ENCODE measurements around the gene PCK2. TPM values are rescaled to one million over a fixed set of nuclear protein-coding genes. Genes with fewer than 3 reads are reported as not detected.

Gene PCK2
- total and polyA plus RNA-seq, 4 donors = 39.8 to 250 (median 221) TPM

DNA sequence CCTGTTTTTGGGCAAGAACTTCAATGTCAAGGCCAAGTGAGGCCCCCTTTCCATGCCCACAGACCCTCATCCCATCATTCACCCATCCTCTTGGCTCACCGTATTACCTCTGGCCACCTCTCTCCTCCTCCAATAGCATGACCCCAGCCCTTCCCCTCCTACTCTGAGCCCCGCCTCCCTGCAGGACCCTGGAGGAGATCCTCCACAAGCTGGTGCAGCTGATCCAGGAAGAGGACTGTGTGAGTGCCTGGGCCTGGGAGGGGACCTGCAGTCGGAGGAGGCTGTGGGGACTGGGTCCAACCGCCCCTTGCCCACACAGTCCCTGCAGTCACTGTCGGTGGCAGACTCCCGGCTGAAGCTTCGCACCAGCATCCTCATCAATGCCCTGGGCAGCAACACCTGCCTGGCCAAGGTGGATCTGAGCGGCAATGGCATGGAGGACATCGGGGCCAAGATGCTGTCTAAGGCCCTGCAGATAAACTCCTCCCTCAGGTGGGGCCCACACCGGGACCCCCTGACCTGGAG lies 35.1 kb upstream of the PCK2 start (continued):
- TF ChIP-seq, protein P1, sequence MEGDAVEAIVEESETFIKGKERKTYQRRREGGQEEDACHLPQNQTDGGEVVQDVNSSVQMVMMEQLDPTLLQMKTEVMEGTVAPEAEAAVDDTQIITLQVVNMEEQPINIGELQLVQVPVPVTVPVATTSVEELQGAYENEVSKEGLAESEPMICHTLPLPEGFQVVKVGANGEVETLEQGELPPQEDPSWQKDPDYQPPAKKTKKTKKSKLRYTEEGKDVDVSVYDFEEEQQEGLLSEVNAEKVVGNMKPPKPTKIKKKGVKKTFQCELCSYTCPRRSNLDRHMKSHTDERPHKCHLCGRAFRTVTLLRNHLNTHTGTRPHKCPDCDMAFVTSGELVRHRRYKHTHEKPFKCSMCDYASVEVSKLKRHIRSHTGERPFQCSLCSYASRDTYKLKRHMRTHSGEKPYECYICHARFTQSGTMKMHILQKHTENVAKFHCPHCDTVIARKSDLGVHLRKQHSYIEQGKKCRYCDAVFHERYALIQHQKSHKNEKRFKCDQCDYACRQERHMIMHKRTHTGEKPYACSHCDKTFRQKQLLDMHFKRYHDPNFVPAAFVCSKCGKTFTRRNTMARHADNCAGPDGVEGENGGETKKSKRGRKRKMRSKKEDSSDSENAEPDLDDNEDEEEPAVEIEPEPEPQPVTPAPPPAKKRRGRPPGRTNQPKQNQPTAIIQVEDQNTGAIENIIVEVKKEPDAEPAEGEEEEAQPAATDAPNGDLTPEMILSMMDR (IDR thresholded peaks at IDR 0.05; ENCODE audit: low read depth, low read length, missing input control) = no peak
- TF ChIP-seq JUND (IDR thresholded peaks at IDR 0.05) = no peak
- TF ChIP-seq, protein P2, sequence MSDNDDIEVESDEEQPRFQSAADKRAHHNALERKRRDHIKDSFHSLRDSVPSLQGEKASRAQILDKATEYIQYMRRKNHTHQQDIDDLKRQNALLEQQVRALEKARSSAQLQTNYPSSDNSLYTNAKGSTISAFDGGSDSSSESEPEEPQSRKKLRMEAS (IDR thresholded peaks at IDR 0.05) = no peak
- no peak for TF ChIP-seq SP1 (IDR thresholded peaks at IDR 0.05)
- no peak for TF ChIP-seq YY1 (IDR thresholded peaks at IDR 0.05)
- no peak for TF ChIP-seq RXRA (IDR thresholded peaks at IDR 0.05)
- TF ChIP-seq HNF4A (conservative IDR thresholded peaks at IDR 0.05) = no peak
- no peak for TF ChIP-seq TAF1 (conservative IDR thresholded peaks at IDR 0.05)
- no peak for TF ChIP-seq NR2F2 (IDR thresholded peaks at IDR 0.05)
- no peak for TF ChIP-seq FOXA1 (IDR thresholded peaks at IDR 0.05)

DNA sequence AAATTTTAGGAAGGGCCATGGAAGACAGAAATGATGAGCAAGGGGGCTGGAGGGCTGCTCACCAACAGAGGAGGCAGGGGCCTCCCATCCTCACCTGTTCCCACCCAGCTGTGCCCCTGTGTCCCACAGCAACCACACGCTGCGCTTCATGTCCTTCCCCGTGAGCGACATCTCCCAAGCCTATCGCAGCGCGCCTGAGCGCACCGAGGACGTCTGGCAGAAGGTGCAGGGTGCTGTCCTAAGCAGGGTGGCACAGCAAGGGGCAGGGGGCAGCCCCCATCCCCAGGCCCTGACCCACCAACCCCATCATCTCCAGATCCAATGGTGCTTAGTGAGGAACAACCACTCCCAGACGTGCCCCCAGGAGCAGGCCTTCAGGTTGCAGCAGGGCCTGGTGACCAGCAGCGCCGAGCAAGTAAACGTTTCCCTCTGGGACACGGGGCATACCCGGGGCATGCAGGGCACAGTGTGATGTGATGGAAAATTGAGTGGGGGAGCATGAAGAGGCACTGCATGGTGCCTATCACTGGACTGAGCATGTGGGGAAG lies 34.2 kb upstream of the PCK2 start:
- Histone ChIP-seq H3K27me3 (ENCODE audit: control insufficient read depth in 4 of 4, insufficient read depth in 4 of 4, low read length in 3 of 4) (no peaks in the 10 kb centered on the region), H3K36me3 (ENCODE audit: control insufficient read depth in 4 of 4, insufficient read depth in 3 of 4, low read depth in 1 of 4, low read length in 3 of 4) (no peaks in the 10 kb centered on the region), H3K27ac (ENCODE audit: low read depth in 1 of 2, low read length in 2 of 2) (no peak overlapping the region), H3K4me1 (ENCODE audit: control insufficient read depth in 4 of 4, insufficient read depth in 4 of 4, low read length in 3 of 4) (peaks cover 33 to 76% (median 61%) of the 10 kb centered on the region in 4 donors), H3K9ac (ENCODE audit: low read depth in 1 of 2, low read length in 2 of 2) (no peak overlapping the region), H3K9me3 (ENCODE audit: control insufficient read depth in 4 of 4, low read length in 3 of 4) (no peaks in the 10 kb centered on the region), H3K4me3 (ENCODE audit: low read depth in 1 of 3, low read length in 3 of 3) (no peak overlapping the region)
- DNase-seq (ENCODE audit: low spot score) = no peak
- 87% methylated on average over 16 of the region's 16 CpGs for WGBS
- TF ChIP-seq GABPA (IDR thresholded peaks at IDR 0.05 in 1 of 2, conservative IDR thresholded peaks at IDR 0.05 in 1 of 2) (no peak), FOXA1 (IDR thresholded peaks at IDR 0.05) (no peak), RAD21 (IDR thresholded peaks at IDR 0.05) (no peak), HNF4G (IDR thresholded peaks at IDR 0.05) (no peak), NR2F2 (IDR thresholded peaks at IDR 0.05) (no peak), TAF1 (conservative IDR thresholded peaks at IDR 0.05) (no peak), YY1 (IDR thresholded peaks at IDR 0.05) (no peak), JUND (IDR thresholded peaks at IDR 0.05) (no peak), SP1 (IDR thresholded peaks at IDR 0.05) (no peak), EGR1 (IDR thresholded peaks at IDR 0.05; ENCODE audit: low read depth in 2 of 2) (no peak)
- TF ChIP-seq, protein P2 (IDR thresholded peaks at IDR 0.05) = no peak
- TF ChIP-seq, protein P3, sequence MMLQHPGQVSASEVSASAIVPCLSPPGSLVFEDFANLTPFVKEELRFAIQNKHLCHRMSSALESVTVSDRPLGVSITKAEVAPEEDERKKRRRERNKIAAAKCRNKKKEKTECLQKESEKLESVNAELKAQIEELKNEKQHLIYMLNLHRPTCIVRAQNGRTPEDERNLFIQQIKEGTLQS (IDR thresholded peaks at IDR 0.05) = no peak
- TF ChIP-seq, protein P4, sequence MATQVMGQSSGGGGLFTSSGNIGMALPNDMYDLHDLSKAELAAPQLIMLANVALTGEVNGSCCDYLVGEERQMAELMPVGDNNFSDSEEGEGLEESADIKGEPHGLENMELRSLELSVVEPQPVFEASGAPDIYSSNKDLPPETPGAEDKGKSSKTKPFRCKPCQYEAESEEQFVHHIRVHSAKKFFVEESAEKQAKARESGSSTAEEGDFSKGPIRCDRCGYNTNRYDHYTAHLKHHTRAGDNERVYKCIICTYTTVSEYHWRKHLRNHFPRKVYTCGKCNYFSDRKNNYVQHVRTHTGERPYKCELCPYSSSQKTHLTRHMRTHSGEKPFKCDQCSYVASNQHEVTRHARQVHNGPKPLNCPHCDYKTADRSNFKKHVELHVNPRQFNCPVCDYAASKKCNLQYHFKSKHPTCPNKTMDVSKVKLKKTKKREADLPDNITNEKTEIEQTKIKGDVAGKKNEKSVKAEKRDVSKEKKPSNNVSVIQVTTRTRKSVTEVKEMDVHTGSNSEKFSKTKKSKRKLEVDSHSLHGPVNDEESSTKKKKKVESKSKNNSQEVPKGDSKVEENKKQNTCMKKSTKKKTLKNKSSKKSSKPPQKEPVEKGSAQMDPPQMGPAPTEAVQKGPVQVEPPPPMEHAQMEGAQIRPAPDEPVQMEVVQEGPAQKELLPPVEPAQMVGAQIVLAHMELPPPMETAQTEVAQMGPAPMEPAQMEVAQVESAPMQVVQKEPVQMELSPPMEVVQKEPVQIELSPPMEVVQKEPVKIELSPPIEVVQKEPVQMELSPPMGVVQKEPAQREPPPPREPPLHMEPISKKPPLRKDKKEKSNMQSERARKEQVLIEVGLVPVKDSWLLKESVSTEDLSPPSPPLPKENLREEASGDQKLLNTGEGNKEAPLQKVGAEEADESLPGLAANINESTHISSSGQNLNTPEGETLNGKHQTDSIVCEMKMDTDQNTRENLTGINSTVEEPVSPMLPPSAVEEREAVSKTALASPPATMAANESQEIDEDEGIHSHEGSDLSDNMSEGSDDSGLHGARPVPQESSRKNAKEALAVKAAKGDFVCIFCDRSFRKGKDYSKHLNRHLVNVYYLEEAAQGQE (IDR thresholded peaks at IDR 0.05) = no peak
- TF ChIP-seq, protein P5, sequence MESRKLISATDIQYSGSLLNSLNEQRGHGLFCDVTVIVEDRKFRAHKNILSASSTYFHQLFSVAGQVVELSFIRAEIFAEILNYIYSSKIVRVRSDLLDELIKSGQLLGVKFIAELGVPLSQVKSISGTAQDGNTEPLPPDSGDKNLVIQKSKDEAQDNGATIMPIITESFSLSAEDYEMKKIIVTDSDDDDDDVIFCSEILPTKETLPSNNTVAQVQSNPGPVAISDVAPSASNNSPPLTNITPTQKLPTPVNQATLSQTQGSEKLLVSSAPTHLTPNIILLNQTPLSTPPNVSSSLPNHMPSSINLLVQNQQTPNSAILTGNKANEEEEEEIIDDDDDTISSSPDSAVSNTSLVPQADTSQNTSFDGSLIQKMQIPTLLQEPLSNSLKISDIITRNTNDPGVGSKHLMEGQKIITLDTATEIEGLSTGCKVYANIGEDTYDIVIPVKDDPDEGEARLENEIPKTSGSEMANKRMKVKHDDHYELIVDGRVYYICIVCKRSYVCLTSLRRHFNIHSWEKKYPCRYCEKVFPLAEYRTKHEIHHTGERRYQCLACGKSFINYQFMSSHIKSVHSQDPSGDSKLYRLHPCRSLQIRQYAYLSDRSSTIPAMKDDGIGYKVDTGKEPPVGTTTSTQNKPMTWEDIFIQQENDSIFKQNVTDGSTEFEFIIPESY (IDR thresholded peaks at IDR 0.05) = no peak

Data from liver (tissue), 9 donors.